HG02571 (cell line): ENCODE measurements around the gene PCDHGB3.
"Not testable (repeated sequence)": the region's sequence is repeated elsewhere in the genome, so short reads cannot be mapped to it uniquely, and the experiment has no call there.

Source experiments
- ATAC-seq: cut with Tn5 transposase; IDR thresholded peaks from one replicate; pipeline ENCODE4 v1.9.1; 2021; ENCODE audit warnings: mild to moderate bottlenecking, moderate library complexity; ENCODE audit not compliant: unreplicated experiment

PCDHGB3 gene

GRCh38 chr5:141369994-141370848 lies at the start of gene PCDHGB3:
Gene PCDHGB3 (plus strand): TSS chr5:141370242. CDS start chr5:141370395, 153 bp downstream.
- ATAC-seq = no peak

- no peak for ATAC-seq
Measured at GRCh38 chr5:141322261-141322660, 47.8 kb upstream of the PCDHGB3 start.

GRCh38 chr5:141326088-141326854 lies 43.8 kb upstream of the PCDHGB3 start:
- peak; percentile 81 for ATAC-seq

GRCh38 chr5:141328231-141328630 lies 41.8 kb upstream of the PCDHGB3 start:
- ATAC-seq = no peak

- ATAC-seq = no peak
Measured at GRCh38 chr5:141330299-141331080, 39.6 kb upstream of the PCDHGB3 start, which contains the start of gene PCDHGA1. Gene PCDHGA1 (plus strand): TSS chr5:141330514.

- ATAC-seq = not testable (repeated sequence)
Measured at GRCh38 chr5:141332571-141332970, 37.5 kb upstream of the PCDHGB3 start.

GRCh38 chr5:141338538-141339306 lies 31.3 kb upstream of the PCDHGB3 start, which contains the start of gene PCDHGA2:
Gene PCDHGA2 (plus strand): TSS chr5:141338760.
- ATAC-seq = no peak

GRCh38 chr5:141340781-141341354 lies 29.2 kb upstream of the PCDHGB3 start:
- not testable (repeated sequence) for ATAC-seq

- no peak for ATAC-seq
Measured at GRCh38 chr5:141342773-141343172, 27.3 kb upstream of the PCDHGB3 start.

- ATAC-seq = no peak
Measured at GRCh38 chr5:141343242-141343952, 26.6 kb upstream of the PCDHGB3 start, which contains the start of gene PCDHGA3. Gene PCDHGA3 (plus strand): TSS chr5:141343829. CDS start chr5:141344034, 205 bp downstream.

- no peak for ATAC-seq
Measured at GRCh38 chr5:141343953-141344463, 26.0 kb upstream of the PCDHGB3 start.

GRCh38 chr5:141345327-141345726 lies 24.7 kb upstream of the PCDHGB3 start:
- ATAC-seq = no peak

GRCh38 chr5:141346017-141346416 lies 24.0 kb upstream of the PCDHGB3 start:
- ATAC-seq = not testable (repeated sequence)

- no peak for ATAC-seq
Measured at GRCh38 chr5:141349917-141350619, 20.0 kb upstream of the PCDHGB3 start, which contains the start of gene PCDHGB1. Gene PCDHGB1 (plus strand): TSS chr5:141350099. CDS start chr5:141350261, 162 bp downstream.

- no peak for ATAC-seq
Measured at GRCh38 chr5:141351591-141351990, 18.5 kb upstream of the PCDHGB3 start.

- ATAC-seq = no peak
Measured at GRCh38 chr5:141354900-141355469, 15.1 kb upstream of the PCDHGB3 start, which contains the start of gene PCDHGA4. Gene PCDHGA4 (plus strand): TSS chr5:141355021. CDS start chr5:141355108, 87 bp downstream.

- ATAC-seq = no peak
Measured at GRCh38 chr5:141355641-141356040, 14.4 kb upstream of the PCDHGB3 start.

GRCh38 chr5:141356133-141356532 lies 13.9 kb upstream of the PCDHGB3 start:
- ATAC-seq = no peak
